Activated gamma-delta T cell (primary cell): ENCODE measurements around the gene AXDND1.
A peak's percentile ranks its signal among the peaks of the same experiment; 100 is the strongest.
"Not testable (repeated sequence)": the region's sequence is repeated elsewhere in the genome, so short reads cannot be mapped to it uniquely, and the experiment has no call there.

ENCODE experiments used
- DNase-seq: peaks from one replicate; lab custom pipeline; 2025; lab: John Stamatoyannopoulos, UW
- total RNA-seq, 2 donors: gene quantifications; one replicate each; lab custom pipeline; 2026; lab: John Stamatoyannopoulos, UW

Gene AXDND1, protein sequence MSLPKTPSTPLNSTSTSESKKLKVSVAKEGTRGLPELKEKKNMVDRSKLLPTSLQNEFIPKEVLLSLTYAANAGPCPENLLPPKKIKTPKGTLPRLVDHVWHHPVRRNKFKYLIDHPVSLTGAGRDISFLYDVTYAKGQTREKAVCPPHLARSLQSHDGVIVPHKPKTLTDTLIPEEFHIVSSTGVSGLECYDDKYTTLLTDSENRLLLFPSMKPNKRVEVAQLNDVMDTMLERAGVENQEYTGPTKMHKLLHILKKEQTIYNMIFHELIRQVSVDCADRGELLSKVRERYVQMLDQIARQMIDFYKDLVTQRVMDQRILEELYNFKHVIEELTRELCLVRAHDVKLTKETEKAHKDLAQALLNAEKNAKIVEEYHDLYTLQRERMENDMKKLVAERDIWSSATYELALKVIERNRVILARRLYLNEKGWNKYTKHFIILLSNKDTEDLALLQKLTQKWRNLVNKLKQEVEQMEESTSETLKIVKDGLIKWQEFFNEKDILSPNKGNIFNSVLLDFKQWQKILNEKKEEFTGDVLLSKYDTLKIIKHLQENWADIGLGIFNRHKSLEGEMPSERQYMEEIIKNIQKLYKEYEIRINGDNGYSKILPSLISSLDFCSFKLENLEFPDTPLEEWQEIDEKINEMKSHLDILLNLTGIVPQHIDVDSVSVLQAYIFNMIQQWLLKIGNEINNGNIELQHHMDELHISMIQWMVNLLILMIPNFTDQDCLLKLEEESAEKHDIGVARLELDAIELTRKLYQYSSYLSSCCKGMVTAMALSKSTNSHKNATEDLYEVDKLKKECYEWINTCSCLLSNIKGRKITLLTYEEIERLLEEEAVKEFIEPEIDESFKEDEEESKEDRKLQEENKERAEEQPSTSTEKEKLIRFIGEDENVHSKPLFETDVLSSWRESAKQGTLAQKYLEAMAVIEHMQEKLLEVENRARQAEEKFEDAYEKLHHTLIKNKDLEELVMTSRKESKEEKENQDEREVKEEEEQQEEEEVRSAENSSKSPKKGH
- 0.22 to 0.36 reads per million in 2 donors for total RNA-seq

GRCh38 chr1:179365342-179366092 lies at the start of gene AXDND1:
AXDND1 (plus strand) TSS chr1:179365971; CDS start chr1:179366510, 539 bp downstream.
- peak; percentile 76 for DNase-seq

- no peak for DNase-seq
Measured at GRCh38 chr1:179318491-179318890, 47.3 kb upstream of the AXDND1 start.

DNA sequence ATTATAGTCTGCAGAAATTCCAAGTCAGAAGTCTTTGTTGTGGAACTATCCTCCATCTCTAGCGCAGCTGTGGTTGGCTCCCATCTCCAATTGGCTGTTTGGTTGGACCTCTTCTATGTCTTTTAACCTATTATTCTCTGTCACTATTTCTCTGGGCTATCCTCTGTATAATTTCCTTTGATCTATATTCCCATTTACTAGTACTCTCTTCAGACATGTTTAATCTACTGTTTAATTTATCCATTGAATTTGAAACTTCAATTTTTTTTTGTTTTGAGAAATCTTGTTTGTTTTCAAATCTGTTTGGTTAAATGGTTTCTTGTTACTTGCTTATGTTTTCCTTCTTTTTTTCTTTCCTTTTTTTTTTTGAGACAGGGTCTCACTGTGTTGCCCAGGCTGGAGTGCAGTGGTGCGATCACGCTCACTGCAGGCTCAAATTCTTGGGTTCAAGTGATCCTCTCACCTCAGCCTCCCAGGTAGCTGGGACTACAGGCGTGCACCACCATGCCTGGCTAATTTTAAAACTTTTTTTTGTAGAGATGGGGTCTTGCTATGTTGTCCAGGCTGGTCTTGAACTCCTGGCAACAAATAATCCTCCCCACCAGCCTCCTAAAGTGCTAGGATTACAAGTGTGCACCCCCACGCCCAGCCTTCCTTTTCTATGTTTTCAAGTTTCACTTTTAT lies 44.1 kb upstream of the AXDND1 start:
- no peak for DNase-seq

GRCh38 chr1:179322557-179322956 lies 43.2 kb upstream of the AXDND1 start:
- no peak for DNase-seq

GRCh38 chr1:179323436-179323835 lies 42.3 kb upstream of the AXDND1 start:
- no peak for DNase-seq

- DNase-seq, result no peak
Measured at GRCh38 chr1:179325836-179326235, 39.9 kb upstream of the AXDND1 start.

DNA sequence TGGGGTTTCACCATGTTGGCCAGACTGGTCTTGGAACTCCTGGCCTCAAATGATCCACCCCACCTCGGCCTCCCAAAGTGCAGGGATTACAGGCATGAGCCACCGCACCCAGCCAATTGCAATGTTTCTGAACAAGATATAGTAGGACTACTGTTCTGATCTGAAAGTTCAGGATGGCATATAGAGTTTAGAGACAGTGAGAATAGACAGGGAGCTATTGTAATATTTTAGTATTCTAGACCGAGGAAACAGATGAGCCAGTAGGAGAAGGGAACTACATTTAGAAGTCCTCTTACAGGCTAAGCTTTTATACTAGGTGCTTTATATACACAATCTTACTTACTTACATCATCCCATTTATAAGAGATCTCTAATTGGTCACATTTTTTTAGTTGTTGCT lies 39.0 kb upstream of the AXDND1 start:
- DNase-seq, result no peak

GRCh38 chr1:179327196-179327595 lies 38.6 kb upstream of the AXDND1 start:
- DNase-seq, result no peak

GRCh38 chr1:179327679-179328078 lies 38.1 kb upstream of the AXDND1 start:
- no peak for DNase-seq

- DNase-seq, result no peak
Measured at GRCh38 chr1:179329862-179330261, 35.9 kb upstream of the AXDND1 start.

GRCh38 chr1:179334440-179334839 lies 31.3 kb upstream of the AXDND1 start:
- DNase-seq, result no peak

GRCh38 chr1:179337288-179337687 lies 28.5 kb upstream of the AXDND1 start:
- DNase-seq, result no peak

- DNase-seq, result no peak
Measured at GRCh38 chr1:179337942-179338560, 27.7 kb upstream of the AXDND1 start.

- DNase-seq, result no peak
Measured at GRCh38 chr1:179340918-179341317, 24.9 kb upstream of the AXDND1 start.

GRCh38 chr1:179341943-179342547 lies 23.7 kb upstream of the AXDND1 start:
- no peak for DNase-seq

DNA sequence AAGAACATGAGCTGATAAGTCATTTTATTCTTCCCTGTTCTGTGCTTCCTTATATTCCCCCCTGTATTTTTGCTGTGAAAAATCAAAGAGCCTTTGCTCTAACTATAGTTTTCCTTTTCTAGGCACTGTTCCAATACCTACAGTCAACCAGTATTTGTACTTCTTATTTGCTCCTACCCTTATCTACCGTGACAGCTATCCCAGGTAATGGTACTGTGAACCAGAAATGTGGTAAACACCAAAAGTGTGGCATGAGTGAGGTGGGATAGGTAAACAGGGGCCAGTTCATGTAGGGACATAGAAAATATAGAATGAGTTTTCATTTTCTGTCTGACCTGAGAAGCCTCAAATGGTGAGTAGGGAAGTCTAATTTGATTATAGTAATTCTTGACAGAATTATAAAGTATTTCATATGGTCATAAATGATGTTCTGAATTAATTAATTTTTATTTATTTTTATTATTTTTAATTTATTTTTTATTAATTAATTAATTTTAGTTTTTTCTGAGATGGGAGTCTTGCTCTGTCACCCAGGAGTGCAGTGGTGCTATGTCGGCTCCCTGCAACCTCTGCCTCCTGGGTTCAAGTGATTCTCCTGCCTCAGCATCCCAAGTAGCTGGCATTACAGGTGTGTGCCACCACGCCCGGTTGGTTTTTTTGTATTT lies 22.9 kb upstream of the AXDND1 start:
- no peak for DNase-seq

DNA sequence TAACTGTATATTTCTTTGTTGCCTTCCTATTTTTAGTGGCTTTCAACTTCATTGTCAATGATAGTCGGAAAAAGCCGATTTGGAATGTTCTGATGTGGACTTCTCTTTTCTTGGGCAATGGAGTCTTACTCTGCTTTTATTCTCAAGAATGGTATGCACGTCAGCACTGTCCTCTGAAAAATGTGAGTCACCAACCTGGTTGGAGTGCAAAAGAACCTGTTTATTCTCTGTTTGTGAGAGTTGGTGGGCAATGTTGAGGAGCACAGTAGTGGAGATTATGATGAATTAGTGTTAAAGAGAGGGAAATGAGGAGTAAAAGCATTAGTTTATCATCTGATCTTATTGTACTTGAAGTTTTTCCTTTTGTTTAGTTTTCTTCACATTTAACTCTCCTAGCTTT lies 14.5 kb upstream of the AXDND1 start:
- no peak for DNase-seq

DNA sequence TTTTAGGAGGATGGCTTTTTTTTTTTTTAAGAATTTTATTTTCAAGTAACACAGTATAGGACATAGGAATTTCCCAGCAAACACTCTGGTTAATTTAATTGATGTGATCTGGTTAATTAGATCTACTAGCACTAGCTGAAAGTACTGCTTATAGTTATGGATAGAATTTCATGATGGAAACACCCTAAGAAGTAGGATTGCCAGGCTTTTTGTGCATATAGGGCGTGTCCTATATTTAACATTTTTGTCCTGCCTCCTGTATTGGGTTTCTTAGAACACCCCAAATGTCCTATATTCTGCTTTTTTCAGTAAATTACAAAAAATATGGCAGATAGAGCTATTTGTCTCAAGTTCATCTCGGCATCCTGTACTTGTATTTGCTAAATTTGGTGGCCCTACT lies 13.5 kb upstream of the AXDND1 start:
- DNase-seq, result no peak

- no peak for DNase-seq
Measured at GRCh38 chr1:179353546-179353945, 12.2 kb upstream of the AXDND1 start.

GRCh38 chr1:179361631-179362030 lies 4.1 kb upstream of the AXDND1 start:
- DNase-seq, result not testable (repeated sequence)
